Head of caudate nucleus (tissue), 42 donors: ENCODE data around the gene GABBR1.

Experiments used
- DNase-seq, 42 donors: peaks; one replicate each; pipeline versions ENCODE4 v3.0.0 to v3.0.0-alpha.2; 2020 to 2021; ENCODE audit warnings: mixed read lengths in 7 of 42
- intact Hi-C: fragments of 100-400 bp; cut with DNase I; formaldehyde crosslinking; loops from one replicate; pipeline ENCODE4 v1.15.0; 2022

The GABBR1 gene

GRCh38 chr6:29591677-29592076, 41.3 kb downstream of the GABBR1 start:
- DNase-seq = no peak
- intact Hi-C loops = no loop called here

GRCh38 chr6:29590218-29590808, 42.7 kb downstream of the GABBR1 start:
- DNase-seq = peak in 1 of 42 donors; percentile 25
- intact Hi-C loops = no loop called here

GRCh38 chr6:29589423-29590048, 43.4 kb downstream of the GABBR1 start:
- intact Hi-C loops = loop anchor here (10.0 kb wide), 1 partner anchor 895 kb away; no protein-coding TSS in a partner anchor
- peak in 33 of 42 donors; percentile 30 to 83 (median 57) for DNase-seq

- DNase-seq = no peak
- intact Hi-C loops = loop anchor here (10.0 kb wide), 1 partner anchor 890 kb away; no protein-coding TSS in a partner anchor
Observed at GRCh38 chr6:29584821-29585220, 48.2 kb downstream of the GABBR1 start, which contains the start of gene OR2H2. Gene OR2H2, plus strand, starts transcription at chr6:29585121. Its CDS starts 2,824 bp downstream, at chr6:29587945.

GRCh38 chr6:29577544-29577943, 55.4 kb downstream of the GABBR1 start:
- no peak for DNase-seq

GRCh38 chr6:29576056-29576455, 56.9 kb downstream of the GABBR1 start:
- intact Hi-C loops = no loop called here
- DNase-seq = no peak

More at GRCh38 chr6:29577544-29577943, 55.4 kb downstream of the GABBR1 start:
- intact Hi-C loops = no loop called here

GRCh38 chr6:29567991-29568390, 65.0 kb downstream of the GABBR1 start:
- intact Hi-C loops = no loop called here
- no peak for DNase-seq

GRCh38 chr6:29567541-29567940, 65.4 kb downstream of the GABBR1 start:
- intact Hi-C loops = no loop called here
- DNase-seq = no peak

- no peak for DNase-seq
- intact Hi-C loops = no loop called here
Observed at GRCh38 chr6:29566856-29567255, 66.1 kb downstream of the GABBR1 start.

GRCh38 chr6:29564875-29565274, 68.1 kb downstream of the GABBR1 start:
- intact Hi-C loops = no loop called here
- no peak for DNase-seq

- no peak for DNase-seq
- intact Hi-C loops = no loop called here
Observed at GRCh38 chr6:29563435-29563965, 69.5 kb downstream of the GABBR1 start.

- intact Hi-C loops = no loop called here
- DNase-seq = no peak
Observed at GRCh38 chr6:29561606-29562181, 71.3 kb downstream of the GABBR1 start.

GRCh38 chr6:29561091-29561490, 71.9 kb downstream of the GABBR1 start:
- DNase-seq = no peak
- intact Hi-C loops = no loop called here

GRCh38 chr6:29559524-29560287, 73.3 kb downstream of the GABBR1 start, which contains the start of gene UBD:
Gene UBD, minus strand, starts transcription at chr6:29559732. Its CDS starts 31 bp downstream, at chr6:29559701.
- no peak for DNase-seq
- intact Hi-C loops = no loop called here

- intact Hi-C loops = no loop called here
- DNase-seq = no peak
Observed at GRCh38 chr6:29558439-29559079, 74.4 kb downstream of the GABBR1 start.

- DNase-seq = no peak
- intact Hi-C loops = no loop called here
Observed at GRCh38 chr6:29557320-29557719, 75.7 kb downstream of the GABBR1 start.

GRCh38 chr6:29554764-29555163, 78.2 kb downstream of the GABBR1 start:
- no peak for DNase-seq
- intact Hi-C loops = no loop called here

GRCh38 chr6:29553268-29554057, 79.5 kb downstream of the GABBR1 start:
- intact Hi-C loops = no loop called here
- peak in 18 of 42 donors; percentile 2 to 55 (median 15) for DNase-seq
